IPS DF 4.7 (cell line): ENCODE measurements around the gene ACER3.

Experiments used
- DNase-seq: peaks from one replicate; pipeline ENCODE4 v3.0.0-alpha.2; 2013; ENCODE audit warnings: low spot score; ENCODE audit errors: extremely low read depth

ACER3 gene

DNA sequence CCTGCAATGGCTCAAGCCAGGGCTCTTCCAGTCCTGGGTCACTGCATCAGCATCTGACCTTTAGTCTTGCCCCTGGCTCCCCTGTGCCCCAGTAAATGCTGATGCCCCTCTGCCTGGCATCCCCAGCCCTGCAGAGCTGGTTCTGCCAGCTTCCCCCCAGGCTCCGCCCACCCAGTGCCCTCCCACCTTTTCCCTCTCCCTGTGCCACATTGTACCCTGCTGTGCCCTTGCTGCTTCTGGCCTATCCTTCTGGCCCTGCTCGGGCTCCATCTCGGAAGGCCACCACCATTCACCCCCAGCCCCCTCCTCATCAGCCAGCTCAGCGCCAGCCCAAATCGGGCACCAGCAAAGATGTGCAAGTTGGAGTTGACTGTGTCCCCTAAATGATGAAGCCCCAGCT is 213.5 kb downstream of the ACER3 start:
- no peak for DNase-seq

DNA sequence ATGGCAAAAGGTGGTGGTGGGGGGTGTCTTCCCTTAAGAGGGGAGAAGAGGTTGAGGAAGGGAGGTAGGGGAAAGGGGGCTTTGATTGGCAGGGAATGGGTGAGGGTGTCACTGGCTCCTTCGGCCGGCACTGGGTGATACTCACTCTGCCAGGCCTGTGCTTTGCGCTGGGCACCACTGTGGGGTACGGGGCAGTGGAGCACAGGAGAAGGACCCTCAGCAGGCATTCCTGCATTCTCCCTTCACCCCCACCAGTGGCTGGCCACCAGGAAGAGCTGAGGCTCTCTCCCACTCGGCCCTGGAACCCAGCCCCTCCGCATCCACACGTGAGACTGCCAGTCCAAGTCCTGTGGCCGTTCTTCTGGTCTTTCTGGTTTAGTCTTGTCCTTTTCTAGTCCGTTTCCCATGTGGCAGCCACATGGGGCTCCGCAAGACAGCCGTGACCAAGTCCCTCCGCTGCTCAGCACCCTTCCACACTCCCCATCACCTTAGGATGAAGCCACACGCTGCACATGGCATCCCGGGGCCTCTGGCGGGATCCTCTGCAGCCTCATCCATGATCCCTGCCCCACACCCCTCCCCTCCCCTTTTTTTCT is 214.0 kb downstream of the ACER3 start:
- no peak for DNase-seq

DNA sequence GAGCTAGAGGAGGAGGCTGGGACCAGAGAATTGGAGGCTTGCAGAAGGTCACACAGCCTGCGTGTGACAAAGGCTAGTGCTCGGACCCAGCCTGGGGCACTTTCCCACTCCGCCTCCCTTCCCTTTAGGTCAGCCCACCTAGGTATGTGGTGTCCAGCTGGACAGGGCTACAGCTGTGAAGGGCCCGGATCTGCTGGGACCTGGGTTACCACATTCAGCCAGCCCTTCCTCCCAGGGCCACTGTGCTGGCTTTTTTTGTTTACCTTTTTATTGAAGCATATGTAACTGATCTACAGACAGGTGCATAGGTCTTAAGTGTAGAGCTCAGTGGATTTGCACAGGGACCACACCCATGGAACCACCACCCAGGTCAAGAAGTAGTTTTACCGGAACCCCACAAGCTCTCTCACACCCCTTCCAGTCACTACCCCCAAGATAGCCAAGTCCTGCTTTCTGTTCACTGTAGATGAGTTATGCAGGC is 214.7 kb downstream of the ACER3 start:
- no peak for DNase-seq
